Stimulated activated CD8-positive, alpha-beta memory T cell treated with anti-CD3 and anti-CD28 coated beads, Interleukin-7, amount 100 ng/mL, for 24 hours (primary cell): ENCODE results near the gene KLHL30.

Source experiments
- DNase-seq: peaks from one replicate; pipeline ENCODE4 v3.0.0-alpha.2; 2020; ENCODE audit warnings: low read depth

Gene KLHL30

DNA sequence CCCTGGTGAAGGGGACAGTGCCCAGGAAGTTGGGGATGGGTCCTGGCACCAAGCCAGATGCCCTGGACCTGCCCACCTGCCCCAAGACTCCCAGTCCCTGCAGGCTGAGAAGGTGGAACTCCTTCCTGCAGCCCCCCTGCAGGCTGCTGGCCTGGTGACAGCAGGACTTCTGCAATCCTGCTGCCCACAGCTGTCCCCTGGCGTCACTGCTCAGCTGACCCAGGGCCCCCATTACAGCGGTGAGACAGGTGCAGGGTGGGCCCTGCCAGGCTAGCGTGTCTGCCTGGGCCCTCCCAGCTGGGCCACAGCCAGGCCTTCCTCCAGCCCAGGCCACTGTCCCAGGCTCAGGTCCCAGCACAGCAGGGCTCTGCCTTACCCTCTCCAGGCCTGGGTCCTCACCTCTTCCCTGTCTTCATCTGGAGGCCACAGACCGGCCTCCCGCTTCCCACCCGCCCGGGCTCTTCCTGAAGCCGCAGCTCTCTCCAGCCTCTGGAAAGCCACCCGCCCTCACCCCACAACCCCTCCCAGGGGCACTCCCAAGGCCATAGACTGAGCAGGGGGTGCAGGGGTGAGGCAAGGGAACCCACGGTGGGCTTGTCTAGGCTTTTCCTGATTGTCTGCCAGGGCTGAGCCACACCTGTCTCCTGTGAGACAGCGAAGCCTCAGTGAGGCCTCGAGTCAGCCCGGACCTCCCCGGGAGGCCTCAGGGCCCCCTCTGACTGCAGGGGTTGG, 11.5 kb downstream of the KLHL30 start:
- DNase-seq = no peak

DNA sequence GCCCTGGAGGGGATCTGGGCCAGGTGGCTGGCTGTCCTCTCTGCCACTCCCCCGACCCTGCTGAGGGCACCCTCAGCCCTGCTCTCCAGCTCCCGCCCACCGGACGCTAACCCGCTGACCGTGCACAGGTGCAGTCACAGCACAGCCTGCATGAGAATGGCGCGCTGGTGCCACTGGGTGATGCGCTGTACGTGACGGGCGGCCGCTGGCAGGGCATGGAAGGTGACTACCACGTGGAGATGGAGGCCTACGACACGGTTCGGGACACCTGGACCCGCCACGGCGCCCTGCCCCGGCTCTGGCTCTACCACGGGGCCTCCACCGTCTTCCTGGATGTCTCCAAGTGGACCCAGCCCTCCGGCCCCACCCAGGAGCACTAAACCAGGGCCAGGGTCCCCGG, 12.2 kb downstream of the KLHL30 start:
- DNase-seq = no peak

DNA sequence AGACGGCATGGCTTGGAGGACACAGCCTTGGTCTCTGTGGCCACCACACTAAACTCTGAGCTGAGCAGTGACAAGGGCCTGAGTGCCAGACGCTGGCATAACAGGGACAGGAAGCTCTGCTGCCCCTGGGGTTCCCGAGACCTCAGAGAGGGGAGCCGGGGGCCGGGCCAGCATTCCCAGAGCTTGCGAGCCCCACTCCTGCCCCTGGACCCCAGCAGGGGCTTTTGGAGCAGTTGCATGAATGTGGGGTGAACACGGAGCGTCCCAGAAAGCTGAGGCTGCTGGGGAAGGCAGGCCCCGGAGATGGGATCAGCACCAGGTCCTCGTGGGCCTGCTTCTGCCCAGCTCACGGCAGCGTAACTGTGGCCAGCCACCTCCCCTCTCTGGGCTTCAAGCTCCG, 12.7 kb downstream of the KLHL30 start:
- no peak for DNase-seq

DNA sequence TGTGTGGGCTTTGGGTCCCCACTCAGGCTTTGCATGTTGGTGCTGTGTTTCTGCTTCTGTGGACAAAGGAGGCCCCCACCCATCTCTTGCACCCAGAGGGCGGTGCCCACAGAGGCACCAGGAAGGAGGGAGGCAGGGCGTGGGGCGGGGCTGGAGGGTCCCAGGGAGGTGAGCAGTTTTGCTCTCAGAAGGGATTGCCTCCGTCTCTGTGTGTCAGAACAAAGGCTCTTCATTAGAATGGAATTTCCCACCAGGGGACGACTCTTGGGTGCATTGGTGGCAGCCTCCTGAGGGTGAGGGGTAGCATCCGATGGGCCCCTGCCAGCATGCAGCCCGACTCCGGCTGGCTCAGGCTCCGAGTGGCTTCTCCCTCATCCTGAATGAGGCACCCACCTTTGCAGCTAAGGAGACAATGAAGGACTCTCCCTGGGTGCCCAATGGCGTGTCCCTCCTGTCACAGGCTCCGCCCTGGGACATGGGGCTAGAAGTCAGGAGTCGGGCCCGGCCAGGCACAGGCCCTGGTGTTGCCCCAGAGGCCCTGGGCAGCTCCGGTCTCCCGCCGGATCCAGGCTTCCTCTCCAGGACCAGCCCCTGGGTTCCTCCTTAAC, 13.3 kb downstream of the KLHL30 start:
- no peak for DNase-seq

DNA sequence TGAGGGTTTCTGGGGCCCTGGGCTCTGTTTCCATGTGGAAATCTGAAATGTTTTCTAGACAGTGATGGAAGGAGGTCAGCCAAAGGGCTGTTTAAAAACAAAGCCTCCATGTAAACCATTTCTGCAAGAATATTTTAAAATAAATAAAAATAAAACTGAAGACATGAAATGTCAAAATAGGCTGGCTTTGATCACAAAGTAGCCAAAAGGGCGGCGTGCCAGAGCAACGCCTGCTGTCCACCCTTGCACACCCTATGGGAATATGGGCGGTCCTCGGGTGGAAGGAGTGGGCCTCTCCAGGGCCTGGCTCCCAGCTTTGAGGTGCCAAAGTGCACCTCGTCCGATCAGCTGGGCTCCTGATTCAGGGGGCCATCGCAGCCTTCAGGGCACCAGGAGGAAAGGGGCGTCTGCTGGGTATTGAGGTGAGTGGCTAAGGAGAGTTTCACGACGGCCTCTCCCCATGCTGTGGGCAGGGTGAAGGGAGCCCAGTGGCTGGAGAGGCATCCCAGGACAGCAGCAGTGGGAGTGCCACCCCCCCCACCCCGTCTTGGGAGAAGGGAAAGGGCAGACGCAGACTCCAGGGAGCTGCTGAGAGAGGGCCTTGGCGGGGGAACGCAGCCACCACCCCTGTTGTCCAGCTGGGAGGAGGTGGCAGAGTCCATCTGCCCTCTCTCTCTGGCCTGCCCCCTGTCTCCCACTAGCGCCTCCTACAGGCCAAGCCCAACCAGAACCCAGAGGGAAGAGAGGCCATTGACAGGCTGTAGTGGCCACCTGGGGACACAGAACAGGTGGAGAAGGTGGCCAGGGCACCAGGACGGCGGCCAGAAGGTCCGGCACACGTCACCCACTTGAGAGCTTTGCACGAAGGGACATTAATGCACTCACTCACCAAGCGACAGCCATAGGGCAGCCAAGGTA, 14.6 kb downstream of the KLHL30 start:
- no peak for DNase-seq

DNA sequence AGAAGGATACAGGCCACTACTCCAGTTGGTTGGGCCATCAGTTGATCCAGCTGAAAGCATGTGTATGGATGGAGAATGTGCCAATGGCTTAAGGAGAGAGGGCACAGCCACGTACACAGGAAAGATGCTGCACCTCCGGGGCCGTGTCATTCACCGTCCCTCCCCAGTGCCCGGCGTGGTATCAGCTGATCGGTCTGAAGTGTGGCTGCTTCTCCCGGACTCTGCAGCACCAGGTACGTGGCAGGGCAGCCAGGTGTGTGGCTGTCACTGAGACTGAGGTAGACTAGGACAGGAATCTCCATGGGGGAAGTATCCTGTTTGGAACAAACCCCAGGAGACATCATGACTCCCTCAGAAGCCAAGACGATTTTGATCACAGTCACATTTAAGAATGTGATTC, 16.1 kb downstream of the KLHL30 start:
- DNase-seq = no peak

DNA sequence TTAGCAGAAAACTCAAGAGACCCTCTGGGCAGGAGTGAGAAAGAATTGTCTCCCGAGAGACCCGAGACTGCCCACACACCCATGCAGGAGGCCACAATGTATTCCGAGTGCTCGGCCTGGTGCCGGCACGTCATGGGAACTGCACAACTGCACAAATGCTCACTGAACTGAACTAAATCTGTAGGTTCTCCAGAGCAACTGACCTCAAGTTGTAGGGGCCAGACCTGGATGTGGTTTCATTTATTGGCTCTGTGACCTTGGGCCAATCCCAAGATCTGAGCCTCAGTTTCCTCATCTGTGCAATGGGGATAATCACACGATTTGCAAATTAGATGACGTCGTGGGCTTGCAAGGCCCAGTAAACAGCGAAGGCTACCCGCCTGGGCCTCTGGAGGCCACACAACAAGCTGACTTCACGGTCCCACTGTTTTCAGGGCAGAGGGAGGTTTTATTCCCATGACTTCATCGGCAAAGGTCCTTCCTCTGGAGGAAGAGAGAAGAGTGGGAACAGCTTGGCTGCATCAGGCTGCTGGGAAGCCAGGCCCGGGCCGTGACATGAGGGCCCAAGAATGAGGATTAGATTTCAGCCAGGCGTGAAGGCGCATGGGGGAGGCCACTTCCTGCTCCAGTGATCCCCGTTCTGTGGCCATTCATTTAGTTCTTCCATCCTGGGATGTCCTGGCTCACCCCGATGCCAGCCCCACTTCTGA, 16.7 kb downstream of the KLHL30 start:
- DNase-seq = no peak

DNA sequence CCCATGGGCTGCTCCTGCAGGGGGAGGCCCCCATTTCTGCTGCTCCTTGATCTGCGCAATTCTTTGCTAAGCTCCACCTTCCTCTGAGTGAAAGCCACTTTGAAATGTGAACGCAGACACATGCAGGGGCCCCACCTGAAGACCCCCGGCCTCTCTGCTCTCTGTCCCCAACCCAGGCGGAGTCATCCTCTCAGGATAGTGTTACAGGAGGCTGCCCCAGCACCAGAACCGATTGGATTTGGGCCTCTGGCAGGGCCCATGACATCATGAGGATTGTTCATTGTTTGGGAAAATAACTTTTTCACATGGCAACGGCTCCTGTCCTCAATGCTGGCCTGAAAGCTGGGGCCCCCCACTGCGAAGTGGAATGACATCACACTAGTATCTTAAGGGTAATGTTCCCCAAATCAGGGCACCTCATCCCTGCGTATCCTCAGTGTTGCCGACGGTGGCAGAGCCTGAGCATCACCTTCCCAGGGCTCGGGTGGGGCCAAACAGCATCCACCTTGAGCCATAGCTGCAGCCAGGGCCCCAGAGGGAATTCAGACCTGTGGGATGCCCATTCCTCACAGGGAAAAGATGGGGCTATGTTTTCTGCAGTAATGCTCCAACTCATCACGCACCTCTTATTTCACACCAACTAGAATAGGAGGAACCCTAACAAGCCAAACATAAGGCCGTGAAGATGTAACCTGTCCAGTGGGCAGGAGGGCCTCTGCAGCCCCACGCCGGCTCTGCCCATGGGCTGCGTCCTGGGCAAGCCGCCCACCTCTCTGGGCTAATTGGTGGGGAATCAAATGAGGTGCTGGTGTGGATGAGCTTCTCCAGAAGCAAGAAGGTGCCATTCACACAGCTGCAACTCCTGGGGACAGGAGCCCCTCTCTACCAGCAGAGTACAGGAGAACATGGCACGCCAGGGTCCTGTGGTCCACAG, 17.6 kb downstream of the KLHL30 start:
- no peak for DNase-seq

DNA sequence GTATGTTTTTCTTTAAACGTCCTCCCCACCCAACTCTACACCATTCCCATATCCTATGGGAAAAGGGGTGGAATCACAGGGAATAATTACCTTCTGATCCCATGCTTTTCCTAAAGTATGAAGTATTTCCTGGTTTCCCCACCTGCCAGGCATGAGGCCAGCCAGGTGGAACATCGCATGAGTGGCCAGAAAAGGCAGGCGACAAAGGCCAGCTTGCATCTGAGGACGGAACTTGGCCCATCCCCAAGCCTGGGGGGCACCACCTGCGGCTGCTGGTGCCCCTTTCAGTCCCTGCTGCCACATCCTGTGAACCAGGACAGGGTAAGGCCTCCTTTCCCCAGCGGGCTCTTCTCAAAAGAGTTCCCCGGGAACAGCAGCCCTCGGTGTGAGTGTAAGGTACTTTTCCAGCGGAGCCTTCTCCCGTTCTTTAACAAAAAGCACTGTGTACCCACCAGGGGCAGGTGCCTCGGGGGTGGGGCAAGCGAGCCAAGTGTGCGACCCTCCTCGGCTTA, 19.1 kb downstream of the KLHL30 start:
- DNase-seq = no peak

DNA sequence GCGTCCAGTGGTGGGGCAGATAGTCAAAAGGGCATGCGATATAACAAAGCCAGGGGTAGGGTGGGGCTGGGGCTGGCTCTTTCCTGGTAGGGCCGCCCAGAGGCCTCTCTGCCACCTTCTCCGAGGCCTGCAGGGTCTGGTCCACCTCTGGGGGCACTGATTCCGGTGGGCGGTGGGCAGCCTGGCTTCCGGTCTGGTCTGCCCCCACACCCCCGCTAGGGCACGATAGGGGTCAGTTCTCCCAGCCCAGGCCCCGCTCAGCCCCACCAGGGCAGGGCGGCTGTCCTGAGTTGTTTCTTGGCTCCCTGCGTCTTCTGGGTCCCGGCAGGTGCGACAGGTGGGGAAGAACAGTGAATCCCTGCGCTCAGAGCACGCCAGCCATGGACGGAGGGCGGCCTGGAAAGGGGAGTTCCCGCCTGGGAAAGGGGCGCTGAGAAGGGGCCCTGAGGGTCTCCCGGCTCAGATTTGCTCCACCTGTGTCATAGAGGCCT, 19.6 kb downstream of the KLHL30 start:
- no peak for DNase-seq

DNA sequence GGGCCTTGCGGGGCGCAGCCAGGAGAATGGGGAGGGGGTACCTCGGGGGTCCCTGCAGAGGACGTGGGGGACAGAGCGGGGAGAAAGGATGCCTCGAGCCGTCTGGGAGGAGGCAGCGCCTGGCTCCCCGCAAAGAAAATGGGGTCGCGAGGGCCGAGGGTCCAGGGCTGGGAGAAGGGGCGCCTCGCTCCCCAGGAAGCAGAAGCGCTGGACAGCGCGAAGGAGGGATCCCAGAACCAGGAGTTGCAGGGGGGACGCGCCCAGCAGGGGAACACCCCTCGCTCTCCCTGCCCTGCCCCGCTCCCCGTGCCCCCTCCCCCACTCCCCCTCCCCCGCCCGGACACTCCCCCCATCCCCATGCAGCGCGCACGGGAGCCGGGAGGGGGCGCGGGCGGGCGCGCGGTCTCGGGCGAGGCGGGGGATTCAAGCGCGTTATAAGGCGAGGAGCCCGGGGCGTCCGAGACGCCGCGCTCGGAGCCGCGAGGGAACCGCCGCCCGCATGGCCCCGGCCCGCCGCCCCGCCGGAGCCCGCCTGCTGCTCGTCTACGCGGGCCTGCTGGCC, 20.1 kb downstream of the KLHL30 start, which contains the start of gene ERFE:
Gene ERFE, plus strand, starts transcription at position 462 of the 562 bp plus-strand sequence. Its CDS starts 38 bp downstream, at position 500.
- DNase-seq = peak; percentile 19

DNA sequence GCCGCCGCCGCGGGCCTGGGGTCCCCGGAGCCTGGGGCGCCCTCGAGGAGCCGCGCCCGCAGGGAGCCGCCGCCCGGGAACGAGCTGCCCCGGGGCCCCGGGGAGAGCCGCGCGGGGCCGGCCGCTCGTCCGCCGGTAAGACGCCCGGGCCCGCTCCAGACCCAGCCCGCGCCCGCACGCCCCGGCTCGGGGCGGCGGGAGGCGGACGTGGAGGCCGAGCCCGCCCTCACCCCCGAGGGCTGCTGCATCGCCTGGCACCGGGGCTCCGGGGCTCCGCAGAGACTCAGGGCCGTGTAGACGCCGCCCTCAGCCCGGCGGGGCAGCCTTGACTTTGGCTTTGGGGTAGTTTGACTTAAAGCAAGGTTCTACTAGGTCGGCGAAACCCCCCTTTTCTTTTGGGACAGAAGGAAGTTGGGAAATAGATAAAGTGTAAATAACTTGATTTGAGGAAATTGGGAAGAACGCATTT, 20.6 kb downstream of the KLHL30 start:
- no peak for DNase-seq

DNA sequence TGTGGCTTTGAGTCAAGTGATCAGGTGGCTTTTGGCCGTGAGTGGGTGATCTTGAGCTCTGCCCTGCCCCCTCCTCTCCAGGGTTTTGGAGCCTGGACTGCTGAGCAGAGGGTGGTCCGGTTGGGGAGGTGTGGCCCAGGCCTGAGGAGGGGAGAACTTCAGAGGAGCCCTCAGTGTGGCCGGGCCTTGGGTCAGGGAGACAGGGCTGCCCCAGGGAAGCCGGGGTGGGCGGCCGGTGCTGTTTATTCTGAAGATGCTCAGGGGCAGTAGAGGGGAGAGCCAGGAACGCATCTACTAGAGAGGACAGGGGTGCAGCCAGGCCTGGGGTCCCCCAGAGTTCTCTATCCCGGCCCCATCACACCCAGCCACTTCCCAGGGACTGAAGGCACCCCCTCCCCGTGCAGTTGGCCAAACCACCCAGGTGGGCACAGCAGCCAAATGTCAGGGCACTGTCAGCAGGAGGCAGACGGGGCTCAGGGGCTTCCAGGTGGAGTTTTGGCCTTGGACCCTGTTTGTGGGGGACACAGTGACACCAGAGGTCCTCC, 21.3 kb downstream of the KLHL30 start:
- DNase-seq = no peak

DNA sequence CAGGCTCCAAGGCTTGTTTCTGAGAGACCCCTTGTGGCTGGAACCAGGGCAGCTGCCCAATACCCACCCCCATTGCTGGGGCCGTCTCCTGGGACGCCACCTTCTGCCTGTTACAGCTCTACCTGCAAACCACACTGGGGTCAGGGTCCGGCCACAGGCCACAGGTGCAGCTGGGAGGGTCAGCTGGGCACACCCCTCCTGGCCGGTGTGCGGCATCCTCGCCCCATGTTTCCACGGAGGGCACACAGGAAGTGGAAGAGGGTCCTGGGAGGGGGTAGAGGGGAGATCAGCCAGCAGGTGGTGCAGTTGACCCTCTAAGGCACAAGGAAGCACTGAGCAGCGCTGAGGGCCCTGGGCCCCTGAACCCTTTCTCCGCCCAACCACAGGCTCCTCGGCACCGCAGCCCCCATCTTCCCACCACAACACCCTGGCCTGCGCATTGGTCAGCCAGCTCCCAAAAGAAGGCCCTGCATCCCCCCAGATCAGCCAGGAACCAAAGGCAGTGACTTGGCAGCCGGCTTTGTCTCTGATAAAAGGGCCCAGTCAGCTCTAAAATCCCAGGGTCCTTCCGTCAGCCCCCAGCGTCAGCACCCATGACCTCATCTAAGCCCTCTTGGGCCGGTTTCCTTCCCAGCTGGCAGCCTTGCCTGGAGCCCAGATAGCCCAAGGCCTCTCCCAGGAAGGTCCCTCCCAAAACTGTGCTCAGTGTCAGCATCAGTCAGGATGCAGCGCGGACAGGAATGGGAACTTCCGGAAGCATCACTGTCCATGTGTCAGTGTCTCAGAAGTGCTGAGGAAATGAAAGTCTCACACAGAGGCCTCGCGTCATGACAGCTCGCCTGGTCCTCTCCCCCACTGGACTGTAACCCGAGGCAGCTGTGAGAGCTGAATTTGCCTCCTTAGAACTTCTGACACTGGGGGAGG, 22.0 kb downstream of the KLHL30 start:
- DNase-seq = no peak

DNA sequence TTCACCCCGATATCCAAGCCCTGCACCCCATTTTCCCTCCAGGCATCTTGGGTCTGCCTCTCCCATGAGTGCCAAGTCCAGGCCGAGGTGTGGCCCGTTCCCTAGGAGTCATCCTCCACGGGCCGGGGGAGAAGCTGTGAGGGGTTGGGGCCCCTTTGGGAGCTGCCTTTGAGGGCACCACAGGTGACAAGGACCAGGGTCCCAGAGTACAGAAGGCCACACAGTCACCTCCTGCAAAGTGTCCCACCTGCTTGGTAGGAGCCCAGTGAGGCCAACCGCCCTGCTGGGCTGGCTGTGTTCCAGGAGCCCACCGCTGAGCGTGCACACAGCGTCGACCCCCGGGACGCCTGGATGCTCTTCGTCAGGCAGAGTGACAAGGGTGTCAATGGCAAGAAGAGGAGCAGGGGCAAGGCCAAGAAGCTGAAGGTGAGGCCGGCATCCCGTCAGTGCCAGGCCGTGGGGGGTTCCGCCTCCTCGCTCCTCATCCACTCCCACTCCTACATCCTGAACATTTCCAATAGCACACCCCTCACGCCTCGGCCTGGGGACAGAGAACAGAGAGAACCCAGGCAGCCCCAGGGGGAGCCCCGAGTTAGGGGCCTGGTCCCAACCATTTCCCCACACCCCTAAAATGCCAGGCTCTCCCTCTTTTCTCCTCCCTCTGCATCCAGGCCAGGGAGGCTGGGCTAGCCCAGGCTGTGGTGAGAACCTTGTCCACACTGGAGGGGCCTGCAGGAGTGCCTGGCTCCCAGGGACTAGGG, 23.0 kb downstream of the KLHL30 start:
- DNase-seq = no peak

DNA sequence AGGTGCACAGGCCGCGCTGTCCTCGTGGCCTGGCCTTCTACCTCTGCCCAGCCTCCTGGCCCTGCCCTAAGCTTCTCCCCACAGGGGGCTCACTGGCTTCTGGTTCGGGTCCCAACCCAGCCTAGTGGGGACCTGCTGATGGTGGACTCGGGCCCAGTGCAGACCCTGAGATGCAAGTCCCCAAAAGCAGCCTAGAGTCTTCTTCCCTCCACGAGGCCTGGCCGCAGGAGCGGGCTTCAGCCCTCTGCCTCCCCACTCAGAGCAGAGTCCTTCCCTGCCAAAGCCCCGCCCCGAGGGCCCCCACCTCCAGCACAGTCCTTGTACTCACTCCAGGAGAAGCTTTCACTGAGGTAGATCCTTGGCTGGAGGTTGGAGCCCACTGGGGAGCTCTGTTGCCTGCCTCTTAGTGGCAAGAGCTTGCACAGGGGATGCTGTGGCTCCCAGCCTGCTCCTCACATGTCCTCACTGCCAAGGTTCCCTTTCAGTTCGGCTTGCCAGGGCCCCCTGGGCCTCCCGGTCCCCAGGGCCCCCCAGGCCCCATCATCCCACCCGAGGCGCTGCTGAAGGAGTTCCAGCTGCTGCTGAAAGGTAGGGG, 23.9 kb downstream of the KLHL30 start:
- DNase-seq = no peak

DNA sequence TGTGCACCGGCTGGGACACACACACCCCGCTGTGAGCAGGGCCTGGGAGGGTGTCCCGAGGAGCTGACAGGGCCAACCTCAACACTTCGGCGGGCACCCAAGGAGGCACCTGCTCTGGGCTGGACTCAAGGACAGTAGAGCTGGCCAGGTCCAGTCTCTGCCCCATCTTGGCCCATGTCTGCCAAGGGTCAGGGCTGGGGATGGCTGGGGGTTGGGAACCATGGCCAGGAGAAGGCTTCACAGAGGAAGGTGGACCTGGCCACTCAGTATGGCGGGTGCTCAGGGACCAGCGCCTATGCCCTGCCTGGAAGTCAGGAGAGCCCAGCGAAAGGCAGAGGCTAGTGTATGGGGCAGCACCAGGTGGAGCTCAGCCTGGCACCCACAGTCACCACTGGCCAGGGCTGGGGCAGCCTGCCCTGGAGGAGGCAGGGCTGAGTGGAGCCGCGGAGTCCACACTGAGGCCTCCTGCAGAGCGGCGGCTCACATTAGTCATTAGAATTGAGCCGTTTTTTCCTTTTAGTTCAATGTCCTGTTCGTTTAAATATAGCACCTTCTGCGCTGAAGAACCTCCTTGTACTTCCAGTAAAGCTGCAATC, 24.5 kb downstream of the KLHL30 start:
- DNase-seq = no peak
